Ascending aorta (tissue), 2 donors: ENCODE measurements around the gene SERF1A. TPM values are rescaled to one million over a fixed set of nuclear protein-coding genes. Genes with fewer than 3 reads are reported as not detected.
"Not testable (repeated sequence)": the region's sequence is repeated elsewhere in the genome, so short reads cannot be mapped to it uniquely, and the experiment has no call there.

ENCODE experiments used
- DNase-seq, 2 donors: peaks; one replicate each; pipeline ENCODE4 v3.0.0-alpha.2; 2019; ENCODE audit warnings: low spot score in 2 of 2
- H3K27ac ChIP-seq, 2 donors: fragments of 200-600 bp; sonication (generic); one replicate each; pipeline ENCODE4 v1.5.1; 2016 to 2017; ENCODE audit warnings: mild to moderate bottlenecking in 1 of 2
- H3K27me3 ChIP-seq: fragments of 200-600 bp; sonication (generic); one replicate; pipeline ENCODE4 v1.5.1; 2017
- H3K36me3 ChIP-seq, 2 donors: fragments of 200-600 bp; sonication (generic); one replicate each; pipeline ENCODE4 v1.5.1; 2016
- H3K4me1 ChIP-seq, 2 donors: fragments of 200-600 bp; sonication (generic); one replicate each; pipeline ENCODE4 v1.5.1; 2016 to 2017; ENCODE audit warnings: mild to moderate bottlenecking in 1 of 2
- H3K4me3 ChIP-seq, 2 donors: fragments of 200-600 bp; sonication (generic); one replicate each; pipeline ENCODE4 v1.5.1; 2016 to 2017; ENCODE audit warnings: mild to moderate bottlenecking in 1 of 2
- H3K9me3 ChIP-seq, 2 donors: fragments of 200-600 bp; sonication (generic); one replicate each; pipeline ENCODE4 v1.5.1; 2016
- intact Hi-C: fragments of 100-400 bp; cut with DNase I; formaldehyde crosslinking; loops from one replicate; pipeline ENCODE4 v1.15.1; 2023
- total RNA-seq: library from RNA; depleted of rRNA; stranded (reverse); fragments of >200 nt; gene quantifications from one replicate; pipeline ENCODE4 v1.1.0, GENCODE V29; 2016

SERF1A gene
- not detected for total RNA-seq

GRCh38 chr5:70900533-70901271 lies at the start of gene SERF1A:
TSS of gene SERF1A (plus strand) at chr5:70900669. CDS start at chr5:70900870, 201 bp downstream.
- DNase-seq, H3K9me3 ChIP-seq, intact Hi-C loops: not testable (repeated sequence)

GRCh38 chr5:70866778-70867177 lies 33.7 kb upstream of the SERF1A start:
- DNase-seq, H3K4me3 ChIP-seq, H3K4me1 ChIP-seq, H3K27me3 ChIP-seq, H3K27ac ChIP-seq, H3K36me3 ChIP-seq, intact Hi-C loops, H3K9me3 ChIP-seq: not testable (repeated sequence)

More at GRCh38 chr5:70900533-70901271, at the start of gene SERF1A:
- not testable (repeated sequence) for H3K4me3 ChIP-seq, H3K27ac ChIP-seq, H3K4me1 ChIP-seq, H3K27me3 ChIP-seq, H3K36me3 ChIP-seq

DNA sequence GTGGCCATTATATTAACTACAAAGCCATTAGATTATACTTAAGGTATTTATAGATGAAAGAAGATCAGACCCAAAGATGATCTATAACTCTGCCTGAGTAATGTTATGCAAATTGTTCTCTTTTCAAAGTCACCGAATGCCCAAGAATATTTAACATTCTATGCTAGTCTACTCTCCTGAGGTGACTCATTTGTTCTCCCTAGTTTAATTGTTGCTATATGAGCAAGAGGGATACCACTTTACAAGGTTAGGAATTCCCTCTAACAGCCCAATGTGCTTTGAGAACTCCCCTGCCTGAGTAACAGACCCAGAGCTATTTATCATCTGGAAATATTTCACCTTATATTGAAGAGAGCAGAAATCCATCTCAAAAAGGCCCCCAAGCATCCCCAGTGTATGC lies 29.8 kb upstream of the SERF1A start:
- H3K27me3 ChIP-seq, intact Hi-C loops, H3K9me3 ChIP-seq, H3K4me1 ChIP-seq, H3K36me3 ChIP-seq, DNase-seq, H3K27ac ChIP-seq, H3K4me3 ChIP-seq: not testable (repeated sequence)

- H3K27ac ChIP-seq, H3K4me3 ChIP-seq, H3K36me3 ChIP-seq, DNase-seq, H3K9me3 ChIP-seq, intact Hi-C loops, H3K4me1 ChIP-seq, H3K27me3 ChIP-seq: not testable (repeated sequence)
These were observed 4.4 kb upstream of the SERF1A start for GRCh38 chr5:70896076-70896475.

- H3K36me3 ChIP-seq, intact Hi-C loops, H3K9me3 ChIP-seq, H3K4me1 ChIP-seq, H3K27ac ChIP-seq, DNase-seq, H3K27me3 ChIP-seq, H3K4me3 ChIP-seq: not testable (repeated sequence)
These were observed 753 bp downstream of the SERF1A start for GRCh38 chr5:70901272-70901571.

- H3K4me1 ChIP-seq, H3K9me3 ChIP-seq, H3K36me3 ChIP-seq, intact Hi-C loops, H3K4me3 ChIP-seq, DNase-seq, H3K27ac ChIP-seq, H3K27me3 ChIP-seq: not testable (repeated sequence)
These were observed 6.2 kb downstream of the SERF1A start for GRCh38 chr5:70906624-70907023.

- H3K4me3 ChIP-seq, H3K27me3 ChIP-seq, H3K36me3 ChIP-seq, intact Hi-C loops, DNase-seq, H3K4me1 ChIP-seq, H3K27ac ChIP-seq, H3K9me3 ChIP-seq: not testable (repeated sequence)
These were observed 16.4 kb downstream of the SERF1A start for GRCh38 chr5:70916829-70917228.

DNA sequence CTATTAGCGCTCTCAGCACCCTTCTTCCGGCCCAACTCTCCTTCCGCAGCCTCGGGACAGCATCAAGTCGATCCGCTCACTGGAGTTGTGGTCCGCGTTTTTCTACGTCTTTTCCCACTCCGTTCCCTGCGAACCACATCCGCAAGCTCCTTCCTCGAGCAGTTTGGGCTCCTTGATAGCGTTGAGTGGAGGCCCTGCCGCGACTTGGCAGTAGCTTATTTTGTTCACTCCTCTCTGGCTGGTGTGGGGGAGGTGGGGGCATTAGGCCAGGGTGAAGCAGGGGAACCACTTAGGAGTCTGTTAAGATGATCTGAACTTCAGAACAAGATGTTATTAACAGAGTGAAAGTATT lies 24.7 kb downstream of the SERF1A start:
- H3K27ac ChIP-seq, intact Hi-C loops: not testable (repeated sequence)

GRCh38 chr5:70931709-70932368 lies 31.4 kb downstream of the SERF1A start:
- H3K36me3 ChIP-seq, H3K9me3 ChIP-seq, H3K4me1 ChIP-seq, intact Hi-C loops, H3K27me3 ChIP-seq, H3K4me3 ChIP-seq, H3K27ac ChIP-seq, DNase-seq: not testable (repeated sequence)

More for the DNA sequence above, 24.7 kb downstream of the SERF1A start:
- not testable (repeated sequence) for H3K4me3 ChIP-seq, H3K4me1 ChIP-seq, H3K36me3 ChIP-seq, H3K9me3 ChIP-seq, DNase-seq, H3K27me3 ChIP-seq

DNA sequence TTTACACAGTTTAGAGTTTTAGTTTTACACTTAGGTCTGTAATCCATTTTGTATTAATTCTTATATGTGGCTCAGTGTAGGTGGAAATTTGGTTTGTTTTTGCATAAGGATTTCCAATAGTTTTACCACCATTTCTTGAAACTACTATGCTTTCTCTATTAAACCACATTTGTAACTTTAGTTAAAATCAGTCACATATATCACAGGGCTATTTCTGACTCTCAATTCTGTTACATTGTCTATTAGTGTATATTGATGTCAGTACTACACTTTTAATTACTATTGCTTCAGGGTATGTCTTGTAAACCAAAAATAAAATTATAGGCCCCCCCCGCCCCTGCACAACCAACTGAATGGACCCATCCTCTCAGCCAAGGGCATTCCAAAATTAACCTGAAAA lies 32.1 kb downstream of the SERF1A start:
- DNase-seq, H3K4me3 ChIP-seq, H3K4me1 ChIP-seq, H3K27me3 ChIP-seq, H3K36me3 ChIP-seq, H3K27ac ChIP-seq, H3K9me3 ChIP-seq, intact Hi-C loops: not testable (repeated sequence)

GRCh38 chr5:70953068-70953467 lies 52.6 kb downstream of the SERF1A start:
- H3K36me3 ChIP-seq, H3K27ac ChIP-seq, DNase-seq, intact Hi-C loops, H3K4me1 ChIP-seq, H3K4me3 ChIP-seq, H3K27me3 ChIP-seq, H3K9me3 ChIP-seq: not testable (repeated sequence)

Other genes starting within 250 kb of the SERF1A start
- 20.6 TPM for gene SMN1, start 24.4 kb downstream of the SERF1A start, total RNA-seq
- 8.7 TPM for gene NAIP, start 124.7 kb downstream of the SERF1A start, total RNA-seq
- 6.6 TPM for gene GTF2H2, start 167.0 kb downstream of the SERF1A start, total RNA-seq